Smooth muscle cell (in vitro differentiated cells): Measurements from ENCODE around the gene CFAP57. TPM values are rescaled to one million over a fixed set of nuclear protein-coding genes. Genes with fewer than 3 reads are reported as not detected.
"Not testable (repeated sequence)": the region's sequence is repeated elsewhere in the genome, so short reads cannot be mapped to it uniquely, and the experiment has no call there.

Source experiments
- DNase-seq: peaks from one replicate; lab custom pipeline; 2025; ENCODE audit not compliant: unreplicated experiment; lab: John Stamatoyannopoulos, UW
- H2AFZ ChIP-seq: fragments of 200-600 bp; sonication (generic); 2 replicates; pipeline ENCODE4 v1.6.0; 2016; ENCODE audit warnings: antibody characterized with exemption, low read depth, mild to moderate bottlenecking
- H3F3A ChIP-seq: fragments of 200-600 bp; sonication (generic); 2 replicates; pipeline ENCODE4 v1.6.0; 2017; ENCODE audit warnings: antibody characterized with exemption, low read depth
- H3K27ac ChIP-seq: fragments of 200-600 bp; sonication (generic); 2 replicates; pipeline ENCODE4 v1.5.1; 2016; ENCODE audit warnings: low read depth, mild to moderate bottlenecking
- H3K27me3 ChIP-seq: fragments of 200-600 bp; sonication (generic); 2 replicates; pipeline ENCODE4 v1.6.1; 2016; ENCODE audit warnings: low read depth, mild to moderate bottlenecking
- H3K36me3 ChIP-seq: fragments of 200-600 bp; sonication (generic); 2 replicates; pipeline ENCODE4 v1.5.1; 2016; ENCODE audit warnings: low read depth
- H3K4me1 ChIP-seq: fragments of 200-600 bp; sonication (generic); 2 replicates; pipeline ENCODE4 v1.5.1; 2016; ENCODE audit warnings: low read depth
- H3K4me2 ChIP-seq: fragments of 200-600 bp; sonication (generic); 2 replicates; pipeline ENCODE4 v1.6.0; 2016; ENCODE audit warnings: mild to moderate bottlenecking
- H3K4me3 ChIP-seq: fragments of 200-600 bp; sonication (generic); 2 replicates; pipeline ENCODE4 v1.5.1; 2016; ENCODE audit warnings: mild to moderate bottlenecking
- H3K79me2 ChIP-seq: fragments of 200-600 bp; sonication (generic); 2 replicates; pipeline ENCODE4 v1.6.0; 2016; ENCODE audit warnings: low read depth, mild to moderate bottlenecking
- H3K9ac ChIP-seq: fragments of 200-600 bp; sonication (generic); 2 replicates; pipeline ENCODE4 v1.6.0; 2016; ENCODE audit warnings: low read depth
- H3K9me3 ChIP-seq: fragments of 200-600 bp; sonication (generic); replicated peaks from 2 replicates; pipeline ENCODE4 v1.5.1; 2016; ENCODE audit warnings: low read depth
- H4K20me1 ChIP-seq: fragments of 200-600 bp; sonication (generic); 2 replicates; pipeline ENCODE4 v1.6.0; 2016; ENCODE audit warnings: low read depth
- CTCF ChIP-seq: fragments of 200-600 bp; sonication (generic); IDR thresholded peaks from 2 replicates; pipeline ENCODE4 v1.5.1; 2017; ENCODE audit warnings: borderline replicate concordance, mild to moderate bottlenecking, antibody characterized with exemption; ENCODE audit not compliant: insufficient read depth, poor library complexity, severe bottlenecking
- WGBS: methylation state at CpG from one replicate; pipeline ENCODE4 v1.1.7; 2016; ENCODE audit warnings: low lambda C conversion rate; 5-methylcytosine and 5-hydroxymethylcytosine counted together
- polyA plus RNA-seq: library from polyadenylated mRNA; unstranded; fragments of >200 nt; fragmentation: Nextera tagmentation; extraction: Ambion mirVana; gene quantifications from 2 replicates; pipeline ENCODE4 v1.2.1, GENCODE V29; 2016
- total RNA-seq: library from RNA; depleted of rRNA; stranded (reverse); fragments of >200 nt; gene quantifications from 2 replicates; pipeline ENCODE4 v1.2.3, GENCODE V29; 2014

Gene CFAP57
- total and polyA plus RNA-seq, 2 experiments from 2014 or later, result 0.22 TPM; not detected in 1

- no peak for DNase-seq
- Histone ChIP-seq H3K36me3 (no peaks in the 10 kb centered on the region), H3K9ac (no peak overlapping the region), H3F3A (no peaks in the 10 kb centered on the region), H3K4me3 (no peak overlapping the region), H2AFZ (no peak overlapping the region), H3K27ac (no peak overlapping the region), H3K27me3 (no peaks in the 10 kb centered on the region), H3K79me2 (no peaks in the 10 kb centered on the region), H3K9me3 (peaks cover 3% of the 10 kb centered on the region), H3K4me2 (no peak overlapping the region), H4K20me1 (no peaks in the 10 kb centered on the region), H3K4me1 (no peaks in the 10 kb centered on the region)
- TF ChIP-seq CTCF, result no peak
- 94% methylated on average over 7 of the region's 7 CpGs for WGBS
Observed at GRCh38 chr1:43137445-43138052, 34.6 kb upstream of the CFAP57 start.

GRCh38 chr1:43139295-43139694 lies 32.8 kb upstream of the CFAP57 start:
- WGBS, result 94% methylated on average over 8 of the region's 8 CpGs

GRCh38 chr1:43140010-43140409 lies 32.1 kb upstream of the CFAP57 start:
- H3K9ac ChIP-seq, result no peak overlapping the region
- H3K27me3 ChIP-seq, result no peaks in the 10 kb centered on the region
- H3K79me2 ChIP-seq, result no peaks in the 10 kb centered on the region
- H3K36me3 ChIP-seq, result no peaks in the 10 kb centered on the region
- H3K4me2 ChIP-seq, result no peak overlapping the region
- H3F3A ChIP-seq, result no peaks in the 10 kb centered on the region
- H3K4me3 ChIP-seq, result no peak overlapping the region
- no peaks in the 10 kb centered on the region for H3K4me1 ChIP-seq
- no peak overlapping the region for H2AFZ ChIP-seq
- no peaks in the 10 kb centered on the region for H4K20me1 ChIP-seq
- H3K9me3 ChIP-seq, result peaks cover 3% of the 10 kb centered on the region
- DNase-seq, result no peak
- TF ChIP-seq CTCF, result no peak
- H3K27ac ChIP-seq, result no peak overlapping the region

More at GRCh38 chr1:43139295-43139694, 32.8 kb upstream of the CFAP57 start:
- not testable (repeated sequence) for H3K27me3 ChIP-seq, H3F3A ChIP-seq, H3K9ac ChIP-seq, H3K79me2 ChIP-seq, H3K27ac ChIP-seq, H3K4me1 ChIP-seq, H4K20me1 ChIP-seq, H2AFZ ChIP-seq, H3K9me3 ChIP-seq, H3K36me3 ChIP-seq, H3K4me3 ChIP-seq, DNase-seq, H3K4me2 ChIP-seq

- no peak for DNase-seq
- H2AFZ ChIP-seq, result no peak overlapping the region
- WGBS, result 93% methylated on average over 4 of the region's 4 CpGs
Observed at GRCh38 chr1:43140583-43140982, 31.5 kb upstream of the CFAP57 start.

More at GRCh38 chr1:43140583-43140982, 31.5 kb upstream of the CFAP57 start:
- no peak overlapping the region for H3K27ac ChIP-seq
- no peaks in the 10 kb centered on the region for H4K20me1 ChIP-seq
- no peak overlapping the region for H3K4me3 ChIP-seq
- H3K4me2 ChIP-seq, result no peak overlapping the region
- H3K4me1 ChIP-seq, result no peaks in the 10 kb centered on the region
- H3K27me3 ChIP-seq, result no peaks in the 10 kb centered on the region
- H3K36me3 ChIP-seq, result no peaks in the 10 kb centered on the region
- H3K9ac ChIP-seq, result no peak overlapping the region
- H3K79me2 ChIP-seq, result no peaks in the 10 kb centered on the region
- H3F3A ChIP-seq, result no peaks in the 10 kb centered on the region
- H3K9me3 ChIP-seq, result peaks cover 3% of the 10 kb centered on the region
- no peak for TF ChIP-seq CTCF
